K562 (cell line): ENCODE data around the gene ZG16B.

Source experiments
- ZNF174 ChIP-seq: fragments of 250-450 bp; sonication (Bioruptor Pico); IDR thresholded peaks from 2 replicates; pipeline ENCODE4 v1.4.0; 2020; ENCODE audit warnings: mild to moderate bottlenecking
- TF ChIP-seq, protein P1 (sequence below): sonication (generic); formaldehyde crosslinking; IDR thresholded peaks from 2 replicates; pipeline ENCODE4 v1.8.1; 2022; ENCODE audit warnings: missing genetic modification reagents

DNA sequence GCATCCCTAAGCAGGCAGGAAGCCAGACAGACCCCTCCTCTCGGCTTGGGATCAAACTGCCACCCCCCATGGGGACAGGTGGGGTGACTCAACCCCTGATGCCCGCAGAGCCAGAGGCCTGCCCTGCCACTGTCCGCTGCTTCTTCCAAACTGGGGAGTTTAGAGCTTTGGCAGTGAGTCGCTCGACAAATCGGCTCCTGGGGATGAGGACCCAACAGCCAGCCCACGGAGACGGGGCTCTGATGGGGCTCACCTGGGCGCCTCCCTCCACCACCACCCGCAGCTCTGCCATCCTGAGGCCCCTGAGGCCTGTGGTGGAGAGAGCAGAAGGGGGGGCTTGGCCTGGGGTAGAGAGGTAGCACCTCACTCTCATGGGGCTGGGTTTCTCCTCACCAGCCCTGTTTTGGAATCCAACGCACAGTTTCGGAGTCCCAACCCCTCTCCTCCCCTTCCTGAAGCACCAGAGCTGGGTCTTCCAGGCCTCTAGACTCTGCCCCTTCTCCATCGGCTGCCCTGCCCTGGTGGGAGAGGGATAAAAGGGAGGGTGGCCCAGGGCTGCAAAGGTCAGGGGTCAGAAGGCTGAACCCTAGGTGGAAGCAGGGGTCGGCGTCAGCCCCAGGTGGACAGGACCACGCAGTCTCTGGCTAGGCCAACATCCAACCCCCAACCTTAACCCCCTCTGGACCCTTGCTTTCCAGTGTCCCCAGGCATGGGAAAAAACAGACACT lies 22.1 kb downstream of the ZG16B start:
- no peak for TF ChIP-seq ZNF174 (CRISPR knock-in tag)
- TF ChIP-seq, protein P1, sequence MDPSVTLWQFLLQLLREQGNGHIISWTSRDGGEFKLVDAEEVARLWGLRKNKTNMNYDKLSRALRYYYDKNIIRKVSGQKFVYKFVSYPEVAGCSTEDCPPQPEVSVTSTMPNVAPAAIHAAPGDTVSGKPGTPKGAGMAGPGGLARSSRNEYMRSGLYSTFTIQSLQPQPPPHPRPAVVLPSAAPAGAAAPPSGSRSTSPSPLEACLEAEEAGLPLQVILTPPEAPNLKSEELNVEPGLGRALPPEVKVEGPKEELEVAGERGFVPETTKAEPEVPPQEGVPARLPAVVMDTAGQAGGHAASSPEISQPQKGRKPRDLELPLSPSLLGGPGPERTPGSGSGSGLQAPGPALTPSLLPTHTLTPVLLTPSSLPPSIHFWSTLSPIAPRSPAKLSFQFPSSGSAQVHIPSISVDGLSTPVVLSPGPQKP (CRISPR knock-in tag), result no peak
